Keratinocyte (primary cell): ENCODE data around the gene UBE2QL1. TPM values are rescaled to one million over a fixed set of nuclear protein-coding genes. Genes with fewer than 3 reads are reported as not detected.

Experiments used
- DNase-seq: peaks from one replicate; pipeline ENCODE4 v3.0.0-alpha.2; 2011; ENCODE audit warnings: low read depth, missing footprints, low spot score
- FAIRE-seq: peaks from 2 replicates; lab custom pipeline; 2011; peaks lifted over from hg19 to GRCh38; lab: Jason Lieb, UNC
- H2AFZ ChIP-seq: 2 replicates; pipeline ENCODE4 v1.6.0; 2012; ENCODE audit warnings: low read length, control low read depth, inconsistent platforms; ENCODE audit not compliant: control insufficient read depth
- H3K27ac ChIP-seq: 2 replicates; pipeline ENCODE4 v1.5.1; 2011; ENCODE audit warnings: low read length; ENCODE audit not compliant: control insufficient read depth, insufficient read depth
- H3K27me3 ChIP-seq: 3 replicates; pipeline ENCODE4 v1.6.0; 2011; ENCODE audit warnings: low read length; ENCODE audit not compliant: control insufficient read depth, insufficient read depth; ENCODE audit errors: extremely low read depth
- H3K36me3 ChIP-seq, 2 experiments: 2 replicates in 1 of 2; 3 replicates in 1 of 2; pipeline ENCODE4 v1.5.1; 2011; ENCODE audit warnings: low read length in 2 of 2, mild to moderate bottlenecking in 1 of 2; ENCODE audit not compliant: control insufficient read depth in 2 of 2, insufficient read depth in 2 of 2; ENCODE audit errors: extremely low read depth in 1 of 2
- H3K4me1 ChIP-seq: 3 replicates; pipeline ENCODE4 v1.5.1; 2011; ENCODE audit warnings: low read length; ENCODE audit not compliant: control insufficient read depth, insufficient read depth; ENCODE audit errors: extremely low read depth
- H3K4me2 ChIP-seq: 3 replicates; pipeline ENCODE4 v1.6.0; 2011; ENCODE audit warnings: low read depth, low read length; ENCODE audit not compliant: control insufficient read depth, insufficient read depth; ENCODE audit errors: extremely low read depth
- H3K4me3 ChIP-seq, 3 experiments: fragments of 200-600 bp in 1 of 3; sonication (generic) in 1 of 3; 2 replicates in 2 of 3; 3 replicates in 1 of 3; pipeline ENCODE4 v1.5.1; 2011 to 2016; ENCODE audit warnings: low read length in 3 of 3, mild to moderate bottlenecking in 3 of 3, control low read depth in 2 of 3, inconsistent platforms in 1 of 3, low read depth in 1 of 3, mixed read lengths in 1 of 3, mixed run types in 1 of 3, moderate library complexity in 1 of 3; ENCODE audit not compliant: control insufficient read depth in 2 of 3, insufficient read depth in 2 of 3; ENCODE audit errors: extremely low read depth in 1 of 3
- H3K79me2 ChIP-seq: 2 replicates; pipeline ENCODE4 v1.6.0; 2012; ENCODE audit warnings: low read length; ENCODE audit not compliant: control insufficient read depth, insufficient read depth
- H3K9ac ChIP-seq: 3 replicates; pipeline ENCODE4 v1.6.0; 2011; ENCODE audit warnings: low read length; ENCODE audit not compliant: control insufficient read depth, insufficient read depth; ENCODE audit errors: extremely low read depth
- H3K9me1 ChIP-seq: 3 replicates; pipeline ENCODE4 v1.6.0; 2011; ENCODE audit warnings: low read length; ENCODE audit not compliant: control insufficient read depth, insufficient read depth; ENCODE audit errors: extremely low read depth
- H3K9me3 ChIP-seq: 2 replicates; pipeline ENCODE4 v1.5.1; 2012; ENCODE audit warnings: low read depth, low read length; ENCODE audit not compliant: control insufficient read depth
- H4K20me1 ChIP-seq: 3 replicates; pipeline ENCODE4 v1.6.0; 2011; ENCODE audit warnings: low read length; ENCODE audit not compliant: control insufficient read depth, insufficient read depth; ENCODE audit errors: extremely low read depth
- EZH2 ChIP-seq: IDR thresholded peaks from one replicate; pipeline ENCODE4 v1.6.1; 2012; ENCODE audit warnings: inconsistent platforms, mild to moderate bottlenecking, low read length, moderate library complexity
- dilution Hi-C: fragments of 300-500 bp; cut with MboI; formaldehyde crosslinking; loops from one replicate; pipeline ENCODE4 v1.7.0; 2020; ENCODE audit warnings: low sequenced_read_pairs; ENCODE audit not compliant: extremely low pct_ligation_motif_present
- polyA plus RNA-seq, 5 experiments: library from polyadenylated mRNA; depleted of rRNA in 3 of 5; stranded (reverse) in 3 of 5; stranded (forward) in 1 of 5; unstranded in 1 of 5; fragments of >200 nt; gene quantifications; 1 replicate in 1 of 5; 2 replicates in 3 of 5; 3 replicates in 1 of 5; pipeline versions ENCODE4 v1.2.1 to v1.2.3, GENCODE V29; 2011 to 2012; ENCODE audit warnings: missing spikeins in 2 of 5, low read depth in 1 of 5, low replicate concordance in 1 of 5
- TF ChIP-seq, protein P1 (sequence below), 3 experiments: IDR thresholded peaks in 1 of 3; conservative IDR thresholded peaks in 1 of 3; optimal IDR thresholded peaks in 1 of 3; 2 replicates in 2 of 3; 3 replicates in 1 of 3; pipeline versions ENCODE3 to v1.5.1; 2011; ENCODE audit warnings: low read length in 3 of 3, mild to moderate bottlenecking in 3 of 3, moderate library complexity in 2 of 3, control low read depth in 1 of 3, inconsistent platforms in 1 of 3; ENCODE audit not compliant: insufficient read depth in 2 of 3; ENCODE audit errors: extremely low read depth in 1 of 3

The UBE2QL1 gene
- polyA plus RNA-seq, 1 donor (not counting 4 experiments of a cell fraction or from before 2014, with no cell fraction given) = not detected

DNA sequence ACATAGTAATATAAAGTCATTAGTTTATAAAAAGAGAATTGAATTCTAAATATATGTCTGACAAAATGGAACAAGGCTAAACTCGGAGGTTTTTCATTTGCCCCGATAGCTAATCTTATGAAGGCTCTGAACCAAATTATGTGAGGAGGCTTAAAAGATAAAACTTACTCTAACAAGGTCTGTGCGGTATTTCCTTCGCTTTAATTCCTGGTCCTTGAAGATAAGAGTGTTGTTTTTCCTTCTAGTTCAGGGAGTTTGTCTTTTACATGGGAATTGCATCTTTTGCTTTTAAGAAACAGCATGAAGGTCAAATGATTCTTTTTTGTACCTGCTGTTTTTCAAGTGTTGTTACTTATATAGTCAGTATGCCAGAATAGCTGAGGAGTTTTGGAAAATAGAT, 68.2 kb downstream of the UBE2QL1 start:
- peak overlapping the region; percentile 34 for H2AFZ ChIP-seq
- no peak overlapping the region for H3K4me2 ChIP-seq
- no peaks in the 10 kb centered on the region for H3K79me2 ChIP-seq
- no peak overlapping the region for H3K4me3 ChIP-seq
- FAIRE-seq = no peak
- H4K20me1 ChIP-seq = no peaks in the 10 kb centered on the region
- no peak for DNase-seq
- dilution Hi-C loops = no loop called here
- H3K4me1 ChIP-seq = no peaks in the 10 kb centered on the region
- TF ChIP-seq, protein P1, sequence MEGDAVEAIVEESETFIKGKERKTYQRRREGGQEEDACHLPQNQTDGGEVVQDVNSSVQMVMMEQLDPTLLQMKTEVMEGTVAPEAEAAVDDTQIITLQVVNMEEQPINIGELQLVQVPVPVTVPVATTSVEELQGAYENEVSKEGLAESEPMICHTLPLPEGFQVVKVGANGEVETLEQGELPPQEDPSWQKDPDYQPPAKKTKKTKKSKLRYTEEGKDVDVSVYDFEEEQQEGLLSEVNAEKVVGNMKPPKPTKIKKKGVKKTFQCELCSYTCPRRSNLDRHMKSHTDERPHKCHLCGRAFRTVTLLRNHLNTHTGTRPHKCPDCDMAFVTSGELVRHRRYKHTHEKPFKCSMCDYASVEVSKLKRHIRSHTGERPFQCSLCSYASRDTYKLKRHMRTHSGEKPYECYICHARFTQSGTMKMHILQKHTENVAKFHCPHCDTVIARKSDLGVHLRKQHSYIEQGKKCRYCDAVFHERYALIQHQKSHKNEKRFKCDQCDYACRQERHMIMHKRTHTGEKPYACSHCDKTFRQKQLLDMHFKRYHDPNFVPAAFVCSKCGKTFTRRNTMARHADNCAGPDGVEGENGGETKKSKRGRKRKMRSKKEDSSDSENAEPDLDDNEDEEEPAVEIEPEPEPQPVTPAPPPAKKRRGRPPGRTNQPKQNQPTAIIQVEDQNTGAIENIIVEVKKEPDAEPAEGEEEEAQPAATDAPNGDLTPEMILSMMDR (optimal IDR thresholded peaks at IDR 0.05 in 1 of 3, IDR thresholded peaks at IDR 0.05 in 1 of 3, conservative IDR thresholded peaks at IDR 0.05 in 1 of 3; ENCODE audit: extremely low read depth in 1 of 3, insufficient read depth in 2 of 3, low read length in 3 of 3) = no peak
- no peak for TF ChIP-seq EZH2
- no peaks in the 10 kb centered on the region for H3K9me1 ChIP-seq
- no peak overlapping the region for H3K9ac ChIP-seq
- H3K27ac ChIP-seq = no peak overlapping the region
- no peaks in the 10 kb centered on the region for H3K9me3 ChIP-seq
- H3K36me3 ChIP-seq = no peaks in the 10 kb centered on the region
- no peaks in the 10 kb centered on the region for H3K27me3 ChIP-seq

DNA sequence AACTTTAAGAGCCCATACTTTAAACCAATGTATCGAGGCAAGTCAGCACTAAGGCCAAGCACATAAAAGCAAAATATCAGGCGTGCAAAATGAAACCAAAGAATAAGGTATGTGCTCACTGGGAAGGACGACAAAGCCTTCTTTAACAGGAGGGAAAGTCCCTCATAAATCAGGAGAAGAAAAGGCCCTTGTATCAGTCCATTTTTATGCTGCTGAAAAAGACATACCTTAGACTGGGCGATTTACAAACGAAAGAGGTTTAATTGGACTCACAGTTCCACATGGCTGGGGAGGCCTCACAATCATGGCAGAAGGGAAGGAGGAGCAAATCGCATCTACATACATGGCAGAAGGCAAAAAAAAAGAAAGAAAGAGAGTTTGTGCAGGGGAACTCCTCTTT, 68.9 kb downstream of the UBE2QL1 start:
- Histone ChIP-seq H3K4me3 (no peak overlapping the region), H3K79me2 (no peaks in the 10 kb centered on the region), H3K27me3 (no peaks in the 10 kb centered on the region), H4K20me1 (no peaks in the 10 kb centered on the region), H2AFZ (peak overlapping the region; percentile 34), H3K4me1 (no peaks in the 10 kb centered on the region), H3K9me3 (no peaks in the 10 kb centered on the region), H3K9me1 (no peaks in the 10 kb centered on the region), H3K27ac (no peak overlapping the region), H3K9ac (no peak overlapping the region), H3K4me2 (peak overlapping the region; percentile 18), H3K36me3 (no peaks in the 10 kb centered on the region)
- dilution Hi-C loops = no loop called here
- FAIRE-seq (no peak), DNase-seq (no peak)
- TF ChIP-seq EZH2 = no peak
- TF ChIP-seq, protein P1 (optimal IDR thresholded peaks at IDR 0.05 in 1 of 3, IDR thresholded peaks at IDR 0.05 in 1 of 3, conservative IDR thresholded peaks at IDR 0.05 in 1 of 3; ENCODE audit: extremely low read depth in 1 of 3, insufficient read depth in 2 of 3, low read length in 3 of 3) = no peak
